Neural cell (in vitro differentiated cells): Measurements from ENCODE around the gene TPRG1.

Experiments
- EP300 ChIP-seq: fragments of 450-650 bp; conservative IDR thresholded peaks from 2 replicates; pipeline ENCODE4 v1.6.1; 2014; ENCODE audit warnings: antibody characterized with exemption, mild to moderate bottlenecking, moderate library complexity; ENCODE audit not compliant: poor library complexity, severe bottlenecking
- EZH2 ChIP-seq: fragments of 200-600, 300-800 bp; shearing (Covaris generic), sonication (generic); IDR thresholded peaks from 2 replicates; pipeline ENCODE4 v1.6.1; 2014; ENCODE audit warnings: antibody characterized with exemption, low read length, borderline replicate concordance, mild to moderate bottlenecking; ENCODE audit not compliant: insufficient read depth, poor library complexity, severe bottlenecking
- MXI1 ChIP-seq: fragments of 450-650 bp; conservative IDR thresholded peaks from 2 replicates; pipeline ENCODE4 v1.6.1; 2014; ENCODE audit warnings: antibody characterized with exemption, mild to moderate bottlenecking; ENCODE audit not compliant: poor library complexity, severe bottlenecking
- REST ChIP-seq: IDR thresholded peaks from 2 replicates; pipeline ENCODE4 v1.6.1; 2012; ENCODE audit warnings: borderline replicate concordance
- TAF1 ChIP-seq: IDR thresholded peaks from 2 replicates; pipeline ENCODE4 v1.6.1; 2012; ENCODE audit warnings: low read depth
- TF ChIP-seq, protein P1 (sequence below): fragments of 450-650 bp; IDR thresholded peaks from 2 replicates; pipeline ENCODE4 v1.5.1; 2014; ENCODE audit warnings: antibody characterized with exemption, mild to moderate bottlenecking, moderate library complexity; ENCODE audit not compliant: poor library complexity, severe bottlenecking

- no peak for TF ChIP-seq EZH2
- TF ChIP-seq MXI1: no peak
- TF ChIP-seq, protein P1, sequence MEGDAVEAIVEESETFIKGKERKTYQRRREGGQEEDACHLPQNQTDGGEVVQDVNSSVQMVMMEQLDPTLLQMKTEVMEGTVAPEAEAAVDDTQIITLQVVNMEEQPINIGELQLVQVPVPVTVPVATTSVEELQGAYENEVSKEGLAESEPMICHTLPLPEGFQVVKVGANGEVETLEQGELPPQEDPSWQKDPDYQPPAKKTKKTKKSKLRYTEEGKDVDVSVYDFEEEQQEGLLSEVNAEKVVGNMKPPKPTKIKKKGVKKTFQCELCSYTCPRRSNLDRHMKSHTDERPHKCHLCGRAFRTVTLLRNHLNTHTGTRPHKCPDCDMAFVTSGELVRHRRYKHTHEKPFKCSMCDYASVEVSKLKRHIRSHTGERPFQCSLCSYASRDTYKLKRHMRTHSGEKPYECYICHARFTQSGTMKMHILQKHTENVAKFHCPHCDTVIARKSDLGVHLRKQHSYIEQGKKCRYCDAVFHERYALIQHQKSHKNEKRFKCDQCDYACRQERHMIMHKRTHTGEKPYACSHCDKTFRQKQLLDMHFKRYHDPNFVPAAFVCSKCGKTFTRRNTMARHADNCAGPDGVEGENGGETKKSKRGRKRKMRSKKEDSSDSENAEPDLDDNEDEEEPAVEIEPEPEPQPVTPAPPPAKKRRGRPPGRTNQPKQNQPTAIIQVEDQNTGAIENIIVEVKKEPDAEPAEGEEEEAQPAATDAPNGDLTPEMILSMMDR: no peak
- TF ChIP-seq REST: no peak
- TF ChIP-seq TAF1: no peak
- TF ChIP-seq EP300: no peak
Observed at GRCh38 chr3:189167027-189167766, 4.6 kb upstream of the TPRG1 start.
